ENCODE data around the gene ZDHHC9.

ZDHHC9 gene

GRCh38 chrX:129763666-129764065, 80.0 kb downstream of the ZDHHC9 start:
- no peak for DNase-seq (ENCODE audit: low read depth, low spot score)

GRCh38 chrX:129762448-129762847, 81.2 kb downstream of the ZDHHC9 start:
- no peak for DNase-seq (ENCODE audit: low read depth, low spot score)

- DNase-seq (ENCODE audit: low read depth, low spot score): no peak
Measured at GRCh38 chrX:129761596-129761995, 82.1 kb downstream of the ZDHHC9 start.

GRCh38 chrX:129760981-129761380, 82.7 kb downstream of the ZDHHC9 start:
- DNase-seq (ENCODE audit: low read depth, low spot score): no peak

- no peak for DNase-seq (ENCODE audit: low read depth, low spot score)
Measured at GRCh38 chrX:129760155-129760554, 83.5 kb downstream of the ZDHHC9 start.

GRCh38 chrX:129759576-129760061, 84.1 kb downstream of the ZDHHC9 start:
- no peak for DNase-seq (ENCODE audit: low read depth, low spot score)

- no peak for DNase-seq (ENCODE audit: low read depth, low spot score)
Measured at GRCh38 chrX:129755779-129756650, 87.7 kb downstream of the ZDHHC9 start.

- no peak for DNase-seq (ENCODE audit: low read depth, low spot score)
Measured at GRCh38 chrX:129754056-129755024, 89.3 kb downstream of the ZDHHC9 start.
